ENCODE results near the gene EFCAB8. TPM values are rescaled to one million over a fixed set of nuclear protein-coding genes. Genes with fewer than 3 reads are reported as not detected.
A peak's percentile ranks its signal among the peaks of the same experiment; 100 is the strongest.

EFCAB8 gene
- total RNA-seq, 2 donors from 2014 or later, result 0.78 to 3.1 TPM

DNA sequence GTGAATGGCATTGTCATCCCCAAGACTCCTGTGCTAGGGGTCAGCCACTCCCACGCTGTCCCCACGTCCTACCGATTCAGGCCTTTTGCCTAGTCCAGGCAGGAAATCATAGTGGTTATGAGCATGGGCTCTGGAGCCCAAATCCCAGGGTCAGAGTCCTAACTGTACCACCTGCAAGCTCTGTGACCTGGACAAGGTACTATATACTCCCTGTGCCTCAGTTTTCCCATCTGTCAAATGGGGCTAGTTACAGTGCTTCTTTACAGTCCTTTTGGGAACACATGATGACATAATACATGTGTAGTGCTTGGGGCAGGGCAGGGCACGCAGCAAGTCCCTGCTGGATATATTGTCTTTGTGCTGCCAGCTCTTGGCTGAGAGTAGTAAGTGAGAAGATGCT, 27.2 kb downstream of the EFCAB8 start:
- H3K4me3 Mint-ChIP-seq, result no peak overlapping the region
- ATAC-seq (no peak), DNase-seq (ENCODE audit: low spot score) (no peak)
- no peaks in the 10 kb centered on the region for H3K4me1 Mint-ChIP-seq (ENCODE audit: low read depth in 2 of 2)
- no peaks in the 10 kb centered on the region for H3K36me3 Mint-ChIP-seq
- H3K27ac Mint-ChIP-seq, result no peak overlapping the region
- H3K27me3 Mint-ChIP-seq, result no peaks in the 10 kb centered on the region
- H3K9me3 Mint-ChIP-seq, result no peaks in the 10 kb centered on the region

DNA sequence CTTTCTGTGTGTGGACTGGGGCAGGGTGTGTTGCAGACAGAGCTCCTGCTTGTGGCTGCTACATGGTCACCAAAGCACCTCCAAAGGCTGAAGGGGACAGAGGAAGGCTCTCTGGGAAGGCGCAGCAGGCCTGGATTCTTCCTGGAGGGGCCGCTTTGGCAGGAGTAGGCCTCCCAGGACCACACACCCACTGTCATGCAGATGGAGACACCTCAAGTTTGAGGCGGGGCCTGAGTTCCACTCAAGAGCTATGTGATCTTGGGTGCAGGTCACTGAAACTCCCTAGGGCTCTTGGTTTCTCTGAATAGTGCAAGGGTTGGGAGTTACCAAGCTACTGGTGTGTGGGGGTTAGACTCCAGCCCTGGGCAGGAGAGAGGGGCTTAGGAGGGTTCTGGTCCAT, 27.9 kb downstream of the EFCAB8 start:
- H3K4me1 Mint-ChIP-seq (ENCODE audit: low read depth in 2 of 2), result no peaks in the 10 kb centered on the region
- H3K9me3 Mint-ChIP-seq, result no peaks in the 10 kb centered on the region
- H3K27me3 Mint-ChIP-seq, result no peaks in the 10 kb centered on the region
- H3K36me3 Mint-ChIP-seq, result no peaks in the 10 kb centered on the region
- DNase-seq (ENCODE audit: low spot score) (no peak), ATAC-seq (no peak)
- no peak overlapping the region for H3K4me3 Mint-ChIP-seq
- no peak overlapping the region for H3K27ac Mint-ChIP-seq

DNA sequence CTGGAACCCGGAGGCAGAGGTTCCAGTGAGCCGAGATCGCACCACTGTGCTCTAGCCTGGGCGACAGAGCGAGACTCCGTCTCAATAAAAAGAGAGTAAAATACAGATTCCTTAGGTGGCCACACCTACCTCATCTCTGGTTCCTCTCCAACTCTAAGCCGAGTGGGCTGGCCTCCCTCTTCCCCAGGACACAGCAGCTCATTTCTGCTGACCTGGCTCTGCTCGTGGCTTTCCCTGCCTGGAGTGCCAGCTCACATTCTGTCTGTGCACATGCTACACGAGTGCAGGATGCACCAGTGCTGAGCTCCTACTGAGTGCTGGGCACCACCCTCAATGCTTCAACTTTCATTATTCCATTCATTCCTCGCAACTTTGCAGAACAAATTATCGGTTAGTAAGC, 28.8 kb downstream of the EFCAB8 start:
- no peaks in the 10 kb centered on the region for H3K4me1 Mint-ChIP-seq (ENCODE audit: low read depth in 2 of 2)
- H3K27me3 Mint-ChIP-seq, result no peaks in the 10 kb centered on the region
- H3K9me3 Mint-ChIP-seq, result no peaks in the 10 kb centered on the region
- DNase-seq (ENCODE audit: low spot score) (no peak), ATAC-seq (no peak)
- H3K27ac Mint-ChIP-seq, result no peak overlapping the region
- no peak overlapping the region for H3K4me3 Mint-ChIP-seq
- no peaks in the 10 kb centered on the region for H3K36me3 Mint-ChIP-seq

DNA sequence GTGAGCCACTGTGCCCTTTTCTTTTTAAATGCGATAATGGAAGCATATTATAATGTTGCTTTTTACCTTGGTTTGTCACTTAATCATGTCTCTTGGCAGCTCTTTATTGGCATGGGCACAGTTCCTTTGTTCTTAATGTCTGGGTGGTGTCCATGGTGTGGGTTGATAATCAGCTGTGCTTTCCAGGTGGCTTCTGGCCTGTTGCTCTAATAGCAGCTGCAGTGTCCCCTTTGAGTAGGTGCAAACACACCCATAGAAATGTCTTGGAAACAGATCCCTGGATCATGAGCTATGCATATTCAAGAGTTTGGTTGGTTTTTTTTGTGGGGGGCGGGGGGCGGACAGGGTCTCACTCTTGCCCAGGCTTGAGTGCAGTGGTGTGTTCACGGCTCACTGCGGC, 29.9 kb downstream of the EFCAB8 start:
- ATAC-seq (no peak), DNase-seq (ENCODE audit: low spot score) (no peak)
- Mint-ChIP-seq H3K36me3 (no peaks in the 10 kb centered on the region), H3K4me3 (no peak overlapping the region), H3K27ac (no peak overlapping the region), H3K27me3 (no peaks in the 10 kb centered on the region), H3K9me3 (no peaks in the 10 kb centered on the region), H3K4me1 (ENCODE audit: low read depth in 2 of 2) (no peaks in the 10 kb centered on the region)

DNA sequence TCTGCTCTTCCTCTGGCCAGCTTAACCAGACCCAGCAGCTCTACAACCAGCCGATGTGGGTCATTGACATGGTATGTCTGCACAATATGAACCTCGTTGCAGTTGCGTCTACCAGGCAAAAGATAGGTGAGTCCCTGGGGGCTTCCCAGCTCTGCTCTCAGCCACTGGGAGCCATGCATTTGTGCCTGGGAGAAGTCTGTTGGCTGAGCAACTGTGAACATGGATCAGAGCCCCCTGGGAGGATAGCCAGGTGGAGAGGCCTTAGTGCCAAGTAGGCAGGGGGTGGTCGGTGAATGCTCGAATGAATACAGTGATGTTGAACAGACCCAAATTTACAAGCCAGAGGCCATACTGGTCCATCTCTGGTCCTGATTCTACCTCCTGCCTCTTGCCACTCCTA, 30.6 kb downstream of the EFCAB8 start:
- Mint-ChIP-seq H3K27ac (no peak overlapping the region), H3K4me3 (no peak overlapping the region), H3K27me3 (no peaks in the 10 kb centered on the region), H3K36me3 (no peaks in the 10 kb centered on the region), H3K9me3 (no peaks in the 10 kb centered on the region), H3K4me1 (ENCODE audit: low read depth in 2 of 2) (no peaks in the 10 kb centered on the region)
- DNase-seq (ENCODE audit: low spot score) (no peak), ATAC-seq (no peak)

DNA sequence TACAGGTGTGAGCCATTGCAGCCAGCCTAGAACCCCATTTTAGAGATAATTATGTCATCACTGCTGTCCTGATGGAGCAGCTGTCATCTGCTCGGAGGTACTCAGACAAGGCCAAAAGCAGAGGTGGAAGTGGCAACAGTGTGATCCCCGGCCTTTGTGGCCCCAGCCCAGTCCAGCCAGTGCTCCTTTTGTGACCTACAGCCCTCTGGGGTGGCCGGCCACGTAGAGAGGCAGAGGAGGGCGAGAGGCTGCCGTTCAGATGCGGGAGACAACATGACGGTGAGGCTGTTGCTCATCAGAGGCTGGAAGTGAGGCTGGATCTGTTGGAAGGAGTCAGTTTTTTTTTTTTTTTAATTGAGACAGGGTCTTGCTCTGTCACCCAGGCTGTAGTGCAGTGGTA, 32.8 kb downstream of the EFCAB8 start:
- peaks cover 0 to under 1% of the 10 kb centered on the region in 2 donors for H3K4me1 Mint-ChIP-seq (ENCODE audit: low read depth in 2 of 2)
- H3K9me3 Mint-ChIP-seq, result no peaks in the 10 kb centered on the region
- no peak for DNase-seq (ENCODE audit: low spot score)
- H3K27ac Mint-ChIP-seq, result no peak overlapping the region
- ATAC-seq, result no peak
- no peaks in the 10 kb centered on the region for H3K36me3 Mint-ChIP-seq
- no peak overlapping the region for H3K4me3 Mint-ChIP-seq
- H3K27me3 Mint-ChIP-seq, result no peaks in the 10 kb centered on the region

DNA sequence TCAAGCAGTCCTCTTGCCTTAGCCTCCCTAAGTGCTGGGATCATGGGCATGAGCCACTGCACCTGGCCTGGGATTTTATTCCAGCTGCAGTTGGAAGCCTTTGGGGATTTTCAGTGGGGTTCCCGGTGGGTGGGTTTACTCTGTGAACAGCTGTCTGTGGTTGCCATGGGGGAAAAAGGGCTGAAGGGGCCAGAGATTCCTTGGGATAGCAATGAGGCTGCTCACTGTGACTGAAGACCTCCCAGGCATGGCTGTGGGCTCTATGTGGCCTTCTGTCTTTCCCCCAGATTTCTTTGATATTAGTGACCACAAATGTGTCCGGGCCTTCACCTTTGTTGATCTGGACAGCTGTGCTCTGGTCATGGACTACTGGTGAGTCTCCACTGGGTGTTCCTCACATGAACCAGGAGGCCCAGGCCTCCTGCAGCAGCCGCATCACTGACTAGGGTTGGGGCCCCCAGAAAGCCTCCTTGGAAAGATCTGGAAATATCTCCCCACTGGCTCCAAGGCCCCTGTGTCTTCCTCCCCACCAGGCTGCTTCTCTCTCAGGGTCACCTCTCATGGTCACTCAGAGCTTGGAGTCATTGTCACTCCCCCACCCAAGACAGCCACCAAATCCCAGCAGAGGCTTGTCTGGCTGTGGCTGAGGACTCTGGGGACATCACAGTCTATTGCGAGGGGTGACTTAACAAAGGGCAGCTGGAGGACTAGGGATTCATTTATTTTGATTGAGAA, 33.4 kb downstream of the EFCAB8 start:
- H3K9me3 Mint-ChIP-seq, result no peaks in the 10 kb centered on the region
- no peaks in the 10 kb centered on the region for H3K36me3 Mint-ChIP-seq
- H3K4me3 Mint-ChIP-seq, result no peak overlapping the region
- H3K27me3 Mint-ChIP-seq, result no peaks in the 10 kb centered on the region
- DNase-seq (ENCODE audit: low spot score) (no peak), ATAC-seq (no peak)
- H3K27ac Mint-ChIP-seq, result no peak overlapping the region
- peaks cover 0 to 2% of the 10 kb centered on the region in 2 donors for H3K4me1 Mint-ChIP-seq (ENCODE audit: low read depth in 2 of 2)

DNA sequence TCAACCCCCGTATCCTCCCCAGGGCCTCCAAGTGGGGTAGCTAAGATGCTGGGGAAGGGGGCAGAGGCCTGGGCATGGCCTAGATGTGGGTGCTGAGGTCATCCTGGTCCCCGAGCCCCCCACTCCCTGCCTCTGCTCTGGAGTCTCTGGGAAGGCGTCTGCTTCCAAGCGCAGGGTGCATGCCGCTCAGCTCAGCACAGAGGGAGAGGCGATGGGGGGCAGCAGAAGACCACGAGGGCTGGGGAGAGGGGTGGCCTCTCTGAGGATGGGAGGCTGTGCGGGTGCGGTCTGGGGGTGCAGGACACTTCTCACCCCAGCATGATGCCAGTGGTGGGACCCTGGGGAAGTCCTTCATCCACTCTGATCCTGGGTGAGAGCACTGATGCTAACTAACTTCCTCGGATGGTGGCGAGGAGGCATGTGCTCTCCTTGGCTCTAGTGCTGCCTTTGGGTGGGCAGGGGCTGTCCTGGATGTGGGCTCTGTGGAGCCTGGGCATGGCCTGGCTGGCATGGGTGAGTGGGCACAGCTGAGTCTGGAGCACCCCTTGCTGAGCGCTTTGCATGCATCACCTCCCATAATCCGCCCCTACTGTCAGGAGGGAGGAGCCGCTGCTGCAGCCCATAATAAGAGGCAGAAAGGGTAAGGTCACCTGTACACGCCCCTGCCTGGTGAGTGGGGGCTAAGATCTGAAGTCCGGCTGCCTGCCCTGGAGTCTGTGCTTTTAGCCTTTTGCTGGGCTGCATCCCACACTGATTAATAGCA, 34.7 kb downstream of the EFCAB8 start:
- H3K27me3 Mint-ChIP-seq, result no peaks in the 10 kb centered on the region
- no peak overlapping the region for H3K4me3 Mint-ChIP-seq
- DNase-seq (ENCODE audit: low spot score) (no peak), ATAC-seq (no peak)
- no peaks in the 10 kb centered on the region for H3K36me3 Mint-ChIP-seq
- H3K9me3 Mint-ChIP-seq, result no peaks in the 10 kb centered on the region
- peaks cover 0 to 2% of the 10 kb centered on the region in 2 donors for H3K4me1 Mint-ChIP-seq (ENCODE audit: low read depth in 2 of 2)
- no peak overlapping the region for H3K27ac Mint-ChIP-seq

DNA sequence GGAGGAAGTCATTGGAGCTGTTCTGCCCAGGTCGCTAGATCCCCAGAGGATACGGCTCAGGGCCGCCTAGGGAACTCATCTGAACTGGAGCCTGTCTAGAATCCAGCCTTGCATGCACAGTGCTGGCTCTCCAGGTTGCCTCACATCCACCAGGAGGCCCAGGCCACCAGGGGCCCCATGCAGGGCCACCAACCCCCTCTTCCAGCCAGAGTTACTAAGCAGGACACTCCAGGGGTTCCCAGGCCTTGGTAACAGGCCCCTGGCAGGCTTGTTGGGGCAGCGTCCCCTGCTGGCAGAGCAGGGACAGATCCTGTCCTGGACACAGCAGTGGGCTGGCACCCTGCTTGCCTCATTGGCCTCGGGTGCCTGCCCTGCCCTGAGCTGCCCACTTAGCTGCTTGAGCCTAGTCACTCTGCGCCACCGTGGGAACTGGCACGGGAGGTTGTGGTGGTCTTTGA, 35.3 kb downstream of the EFCAB8 start:
- H3K27me3 Mint-ChIP-seq, result no peaks in the 10 kb centered on the region
- peaks cover 0 to 2% of the 10 kb centered on the region in 2 donors for H3K4me1 Mint-ChIP-seq (ENCODE audit: low read depth in 2 of 2)
- ATAC-seq (peak in 1 of 2 donors; percentile 16), DNase-seq (ENCODE audit: low spot score) (no peak)
- no peak overlapping the region for H3K4me3 Mint-ChIP-seq
- no peaks in the 10 kb centered on the region for H3K36me3 Mint-ChIP-seq
- H3K27ac Mint-ChIP-seq, result no peak overlapping the region
- no peaks in the 10 kb centered on the region for H3K9me3 Mint-ChIP-seq

DNA sequence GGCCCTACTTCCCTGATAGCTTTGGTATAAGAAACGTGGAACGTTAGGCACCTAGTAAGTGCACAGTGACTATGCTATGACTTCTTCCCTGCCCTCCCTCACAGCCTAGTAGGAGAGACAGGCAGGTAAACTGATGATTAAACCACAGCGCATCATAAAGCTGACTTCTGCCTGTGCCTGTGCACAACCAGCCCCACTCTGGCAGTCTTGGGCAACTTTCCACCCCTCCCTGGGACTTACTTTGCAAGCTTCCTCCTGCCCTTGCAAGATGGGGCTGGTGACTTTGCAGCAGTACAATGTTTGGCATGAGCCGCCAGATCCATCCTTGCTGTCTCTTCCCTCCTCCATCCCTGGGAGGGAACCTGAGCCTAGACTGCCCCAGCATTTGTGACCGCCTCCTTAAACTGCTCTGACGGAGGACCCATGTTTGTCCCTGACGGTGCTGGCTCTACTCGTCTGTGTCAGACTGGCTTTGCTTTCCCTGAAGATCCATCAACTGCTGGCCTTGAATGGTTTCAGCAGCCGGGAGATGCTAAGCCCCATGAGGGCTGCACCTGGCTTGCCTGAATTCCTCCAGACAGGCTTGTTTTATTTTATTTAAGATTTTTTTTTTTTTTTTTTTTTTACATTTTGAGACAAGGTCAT, 36.1 kb downstream of the EFCAB8 start:
- Mint-ChIP-seq H3K27me3 (no peaks in the 10 kb centered on the region), H3K36me3 (no peaks in the 10 kb centered on the region), H3K4me3 (no peak overlapping the region), H3K27ac (no peak overlapping the region), H3K9me3 (no peaks in the 10 kb centered on the region), H3K4me1 (ENCODE audit: low read depth in 2 of 2) (peaks cover 0 to 2% of the 10 kb centered on the region in 2 donors)
- DNase-seq (ENCODE audit: low spot score) (no peak), ATAC-seq (no peak)

DNA sequence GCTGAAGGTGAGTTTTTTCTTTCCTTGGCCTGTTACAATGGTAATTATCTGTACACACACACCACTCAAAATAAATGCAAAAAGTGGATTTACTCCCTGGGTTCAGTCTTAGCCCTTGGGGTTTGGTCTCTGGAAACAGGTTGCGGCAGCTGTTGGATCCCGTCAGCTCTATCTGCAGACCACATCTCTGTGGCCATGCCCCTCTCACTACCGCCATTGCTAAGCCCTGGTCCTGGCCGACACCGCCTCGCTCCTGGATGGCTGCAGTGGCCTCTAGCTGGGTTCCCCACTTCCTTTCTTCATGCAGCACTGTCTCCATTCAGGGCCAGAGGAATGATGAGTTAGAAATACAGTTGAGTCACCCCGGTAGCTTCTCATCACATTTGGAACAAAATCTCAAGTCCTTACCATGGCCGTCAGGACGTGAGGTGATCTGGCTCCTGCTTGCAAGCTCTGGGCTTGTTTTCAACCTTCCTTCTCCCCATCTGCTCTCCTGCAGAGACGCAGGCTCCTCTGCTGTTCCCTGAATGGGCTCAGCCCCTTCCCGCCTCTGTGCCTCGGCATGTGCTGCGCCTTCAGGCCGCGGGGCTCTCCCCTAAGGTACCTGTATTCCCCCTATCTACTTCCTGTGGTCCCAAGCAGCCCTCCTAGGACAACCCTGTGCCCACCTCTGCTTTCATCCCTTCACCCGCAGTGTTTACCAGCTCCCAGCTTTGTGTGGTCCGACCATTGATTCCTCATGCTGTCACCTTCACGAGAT, 38.0 kb downstream of the EFCAB8 start:
- H3K36me3 Mint-ChIP-seq, result no peaks in the 10 kb centered on the region
- DNase-seq (ENCODE audit: low spot score), result no peak
- no peak overlapping the region for H3K4me3 Mint-ChIP-seq
- peaks cover 0 to 2% of the 10 kb centered on the region in 2 donors for H3K4me1 Mint-ChIP-seq (ENCODE audit: low read depth in 2 of 2)
- H3K9me3 Mint-ChIP-seq, result no peaks in the 10 kb centered on the region
- H3K27me3 Mint-ChIP-seq, result no peaks in the 10 kb centered on the region
- peak overlapping the region in 1 of 2 donors; percentile 30 for H3K27ac Mint-ChIP-seq
- no peak for ATAC-seq

DNA sequence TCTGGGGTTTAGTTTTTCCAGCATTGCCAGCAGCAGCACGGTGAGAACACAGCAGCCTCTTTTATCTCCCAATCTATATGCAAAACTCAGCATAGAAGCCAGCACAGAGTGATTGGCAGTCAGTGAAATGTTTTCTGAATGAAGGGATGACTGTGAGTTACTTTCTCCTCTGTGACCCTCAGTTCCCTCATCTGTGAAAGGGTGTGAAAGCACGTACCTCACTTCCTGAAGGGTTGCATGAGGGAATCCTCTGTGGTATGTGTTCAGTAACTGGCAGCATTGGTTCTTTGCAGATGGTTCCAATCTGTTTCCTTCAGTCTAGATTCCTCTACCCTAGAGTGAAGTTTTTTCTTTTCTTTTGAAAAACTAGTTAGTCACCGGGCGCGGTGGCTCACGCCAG, 40.0 kb downstream of the EFCAB8 start:
- Mint-ChIP-seq H3K36me3 (no peaks in the 10 kb centered on the region), H3K4me1 (ENCODE audit: low read depth in 2 of 2) (peaks cover 5 to 6% of the 10 kb centered on the region in 2 donors), H3K9me3 (no peaks in the 10 kb centered on the region), H3K27me3 (no peaks in the 10 kb centered on the region), H3K27ac (no peak overlapping the region), H3K4me3 (no peak overlapping the region)
- ATAC-seq, result peak in 1 of 2 donors; percentile 20
- no peak for DNase-seq (ENCODE audit: low spot score)

DNA sequence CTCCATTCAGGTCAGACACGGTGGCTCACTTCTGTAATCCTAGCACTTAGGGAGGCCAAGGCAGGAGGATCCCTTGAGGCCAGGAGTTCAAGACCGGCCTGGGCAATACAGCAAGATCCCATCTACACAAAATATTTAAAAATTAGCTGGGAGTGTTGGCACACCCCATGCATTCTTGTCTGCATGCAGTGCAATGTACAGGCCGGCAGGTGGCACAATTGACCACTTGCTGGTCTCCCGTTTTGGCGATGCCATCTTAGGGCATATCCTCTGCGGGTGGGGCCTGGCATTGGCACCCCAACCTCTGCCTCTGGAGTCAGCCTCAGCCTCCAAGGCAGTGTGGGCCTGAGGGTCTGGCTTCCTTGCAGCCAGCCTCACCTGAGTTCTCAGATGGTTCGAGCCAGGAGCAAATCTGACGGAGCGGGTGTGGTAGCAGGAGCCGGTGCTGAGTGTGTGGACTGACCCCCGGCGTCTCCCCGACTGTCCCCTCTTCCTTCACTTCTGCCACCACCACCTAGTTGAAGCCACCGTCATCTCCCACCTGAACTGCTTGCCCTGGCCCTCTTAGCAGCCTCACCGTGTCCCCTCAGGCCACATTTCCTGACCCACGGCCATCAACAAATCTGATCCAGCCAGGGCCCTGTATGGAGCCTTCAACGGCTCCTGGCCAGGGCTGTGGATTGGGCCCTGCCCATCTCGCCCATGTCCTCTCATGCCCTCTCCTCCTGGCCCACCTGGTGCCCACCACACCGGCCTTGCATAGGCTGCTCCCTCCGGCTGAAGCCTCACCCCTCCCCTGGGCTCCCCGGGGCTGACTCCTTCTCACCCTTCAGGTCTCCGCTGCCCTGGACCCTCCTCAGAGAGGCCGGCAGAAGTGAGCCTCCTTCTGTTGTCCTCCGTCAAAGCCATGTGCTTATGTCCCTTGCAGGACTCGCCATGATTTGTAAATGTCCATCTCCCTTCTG, 44.0 kb downstream of the EFCAB8 start:
- Mint-ChIP-seq H3K4me1 (ENCODE audit: low read depth in 2 of 2) (peaks cover 3 to 6% of the 10 kb centered on the region in 2 donors), H3K36me3 (no peaks in the 10 kb centered on the region), H3K27ac (no peak overlapping the region), H3K27me3 (no peaks in the 10 kb centered on the region), H3K9me3 (no peaks in the 10 kb centered on the region), H3K4me3 (no peak overlapping the region)
- DNase-seq (ENCODE audit: low spot score) (no peak), ATAC-seq (peak; percentile 58 to 73)

Data from natural killer cell treated with Interleukin-12 subunit alpha and Interleukin-12 subunit beta and Interleukin-15 and Interleukin-18, amount 100 ng/mL, for 72 hours (primary cell).